Esophagus muscularis mucosa (tissue), 4 donors: Measurements from ENCODE around the gene DNAH3. TPM values are rescaled to one million over a fixed set of nuclear protein-coding genes. Genes with fewer than 3 reads are reported as not detected.
"Not testable (repeated sequence)": the region's sequence is repeated elsewhere in the genome, so short reads cannot be mapped to it uniquely, and the experiment has no call there.

ENCODE experiments used
- DNase-seq: peaks from one replicate; pipeline ENCODE4 v3.0.0-alpha.2; 2017; ENCODE audit errors: extremely low spot score
- H3K27ac ChIP-seq, 4 donors: fragments of 200-600 bp; sonication (generic); replicated peaks in 1 of 4; 1 replicate in 3 of 4; 2 replicates in 1 of 4; pipeline ENCODE4 v1.5.1; 2016 to 2019; ENCODE audit warnings: mild to moderate bottlenecking in 1 of 4
- H3K27me3 ChIP-seq, 4 donors: fragments of 200-600 bp; sonication (generic); one replicate each; pipeline versions ENCODE4 v1.5.1 to v1.6.0; 2016 to 2019
- H3K36me3 ChIP-seq, 4 donors: fragments of 200-600 bp; sonication (generic); one replicate each; pipeline ENCODE4 v1.5.1; 2016 to 2019
- H3K4me1 ChIP-seq, 4 donors: fragments of 200-600 bp; sonication (generic); one replicate each; pipeline ENCODE4 v1.5.1; 2016 to 2019
- H3K4me3 ChIP-seq, 4 donors: fragments of 200-600 bp; sonication (generic); 1 replicate in 2 of 4; 2 replicates in 2 of 4; pipeline ENCODE4 v1.5.1; 2016 to 2019; ENCODE audit warnings: mild to moderate bottlenecking in 4 of 4, moderate library complexity in 1 of 4
- H3K9me3 ChIP-seq, 4 donors: fragments of 200-600 bp; sonication (generic); 1 replicate in 3 of 4; 2 replicates in 1 of 4; pipeline ENCODE4 v1.5.1; 2016 to 2019
- EP300 ChIP-seq: sonication (generic); formaldehyde crosslinking; IDR thresholded peaks from one replicate; pipeline ENCODE4 v1.6.1; 2017; ENCODE audit warnings: antibody characterized with exemption
- POLR2A ChIP-seq: fragments of 450-650 bp; IDR thresholded peaks from one replicate; pipeline ENCODE4 v1.6.1; 2017; ENCODE audit warnings: antibody characterized with exemption, moderate library complexity, mild to moderate bottlenecking, low read depth
- POLR2AphosphoS5 ChIP-seq, 2 donors: sonication (generic); formaldehyde crosslinking; IDR thresholded peaks; one replicate each; pipeline ENCODE4 v1.6.1; 2017; ENCODE audit warnings: antibody characterized with exemption in 2 of 2
- WGBS: methylation state at CpG from one replicate; pipeline ENCODE4 v1.1.5; 2018; 5-methylcytosine and 5-hydroxymethylcytosine counted together
- intact Hi-C: fragments of 100-400 bp; cut with DNase I; formaldehyde crosslinking; loops from one replicate; pipeline ENCODE4 v1.15.1; 2023
- total RNA-seq, 4 donors: library from RNA; depleted of rRNA; stranded (reverse); fragments of >200 nt; gene quantifications; one replicate each; pipeline versions ENCODE4 v1.1.0 to v1.2.1, GENCODE V29; 2016
- TF ChIP-seq, protein P1 (sequence below), 3 experiments: fragments of 200-600 bp in 2 of 3; fragments of 450-650 bp in 1 of 3; sonication (generic) in 2 of 3; IDR thresholded peaks; one replicate each; pipeline ENCODE4 v1.5.1; 2017 to 2019; ENCODE audit warnings: antibody characterized with exemption in 3 of 3, mild to moderate bottlenecking in 2 of 3, moderate library complexity in 1 of 3

DNAH3 gene
- total RNA-seq, 4 donors from 2014 or later = under 0.01 to 0.13 TPM; not detected in 2

DNA sequence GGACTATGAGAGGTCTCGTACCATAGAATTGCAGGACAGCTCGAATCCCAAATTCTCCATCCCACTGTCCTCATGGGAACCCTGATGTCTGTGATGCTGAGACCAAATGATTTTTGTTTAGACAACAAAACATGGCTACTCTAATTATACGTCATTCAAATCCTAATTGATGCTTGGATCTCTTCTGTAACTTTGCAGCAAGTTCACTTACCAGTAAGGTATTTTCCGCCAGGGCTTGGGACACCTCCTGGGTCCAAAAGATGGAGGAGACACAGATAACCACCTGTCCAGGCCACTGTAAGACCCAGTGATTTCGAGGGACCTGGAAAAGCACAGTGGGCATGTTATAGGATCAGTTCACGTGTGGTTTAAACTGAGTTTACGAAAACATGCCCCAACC, 92.8 kb downstream of the DNAH3 start:
- DNase-seq = no peak
- H3K27me3 ChIP-seq = peaks cover 0 to 11% (median 0%) of the 10 kb centered on the region in 4 donors
- no peak overlapping the region for H3K27ac ChIP-seq
- intact Hi-C loops = no loop called here
- H3K9me3 ChIP-seq = no peaks in the 10 kb centered on the region
- no peaks in the 10 kb centered on the region for H3K4me1 ChIP-seq
- H3K4me3 ChIP-seq = no peak overlapping the region
- WGBS = 72% methylated on average over 7 of the region's 7 CpGs
- H3K36me3 ChIP-seq = no peaks in the 10 kb centered on the region
- TF ChIP-seq EP300 = no peak
- no peak for TF ChIP-seq POLR2AphosphoS5 (IDR thresholded peaks at IDR 0.05)
- TF ChIP-seq, protein P1, sequence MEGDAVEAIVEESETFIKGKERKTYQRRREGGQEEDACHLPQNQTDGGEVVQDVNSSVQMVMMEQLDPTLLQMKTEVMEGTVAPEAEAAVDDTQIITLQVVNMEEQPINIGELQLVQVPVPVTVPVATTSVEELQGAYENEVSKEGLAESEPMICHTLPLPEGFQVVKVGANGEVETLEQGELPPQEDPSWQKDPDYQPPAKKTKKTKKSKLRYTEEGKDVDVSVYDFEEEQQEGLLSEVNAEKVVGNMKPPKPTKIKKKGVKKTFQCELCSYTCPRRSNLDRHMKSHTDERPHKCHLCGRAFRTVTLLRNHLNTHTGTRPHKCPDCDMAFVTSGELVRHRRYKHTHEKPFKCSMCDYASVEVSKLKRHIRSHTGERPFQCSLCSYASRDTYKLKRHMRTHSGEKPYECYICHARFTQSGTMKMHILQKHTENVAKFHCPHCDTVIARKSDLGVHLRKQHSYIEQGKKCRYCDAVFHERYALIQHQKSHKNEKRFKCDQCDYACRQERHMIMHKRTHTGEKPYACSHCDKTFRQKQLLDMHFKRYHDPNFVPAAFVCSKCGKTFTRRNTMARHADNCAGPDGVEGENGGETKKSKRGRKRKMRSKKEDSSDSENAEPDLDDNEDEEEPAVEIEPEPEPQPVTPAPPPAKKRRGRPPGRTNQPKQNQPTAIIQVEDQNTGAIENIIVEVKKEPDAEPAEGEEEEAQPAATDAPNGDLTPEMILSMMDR (IDR thresholded peaks at IDR 0.05) = no peak
- TF ChIP-seq POLR2A = no peak

- H3K9me3 ChIP-seq = no peaks in the 10 kb centered on the region
- no peak for TF ChIP-seq EP300
- TF ChIP-seq POLR2A = no peak
- TF ChIP-seq, protein P1 (IDR thresholded peaks at IDR 0.05) = no peak
- no peak for TF ChIP-seq POLR2AphosphoS5 (IDR thresholded peaks at IDR 0.05)
- peaks cover 0 to 15% (median 0%) of the 10 kb centered on the region in 4 donors for H3K27me3 ChIP-seq
- no peaks in the 10 kb centered on the region for H3K36me3 ChIP-seq
- WGBS = 43% methylated on average over 3 of the region's 3 CpGs
- H3K27ac ChIP-seq = no peak overlapping the region
- no peak overlapping the region for H3K4me3 ChIP-seq
- DNase-seq = no peak
- intact Hi-C loops = no loop called here
- no peaks in the 10 kb centered on the region for H3K4me1 ChIP-seq
These were observed 94.2 kb downstream of the DNAH3 start for GRCh38 chr16:21056396-21056795.

GRCh38 chr16:21055738-21056137, 94.9 kb downstream of the DNAH3 start:
- H3K36me3 ChIP-seq, H3K4me3 ChIP-seq, H3K9me3 ChIP-seq, H3K4me1 ChIP-seq, H3K27ac ChIP-seq, DNase-seq, intact Hi-C loops: not testable (repeated sequence)
- 88% methylated on average over 4 of the region's 4 CpGs for WGBS
- peaks cover 0 to 15% (median 0%) of the 10 kb centered on the region in 4 donors for H3K27me3 ChIP-seq

- 85% methylated on average over 1 of the region's 1 CpG for WGBS
- Histone ChIP-seq H3K4me1 (no peaks in the 10 kb centered on the region), H3K27me3 (peaks cover 0 to 28% (median 0%) of the 10 kb centered on the region in 4 donors), H3K36me3 (no peaks in the 10 kb centered on the region), H3K27ac (no peak overlapping the region), H3K4me3 (no peak overlapping the region), H3K9me3 (no peaks in the 10 kb centered on the region)
- TF ChIP-seq POLR2A (no peak), EP300 (no peak)
- intact Hi-C loops = no loop called here
- DNase-seq = no peak
These were observed 97.1 kb downstream of the DNAH3 start for GRCh38 chr16:21053590-21053989.

DNA sequence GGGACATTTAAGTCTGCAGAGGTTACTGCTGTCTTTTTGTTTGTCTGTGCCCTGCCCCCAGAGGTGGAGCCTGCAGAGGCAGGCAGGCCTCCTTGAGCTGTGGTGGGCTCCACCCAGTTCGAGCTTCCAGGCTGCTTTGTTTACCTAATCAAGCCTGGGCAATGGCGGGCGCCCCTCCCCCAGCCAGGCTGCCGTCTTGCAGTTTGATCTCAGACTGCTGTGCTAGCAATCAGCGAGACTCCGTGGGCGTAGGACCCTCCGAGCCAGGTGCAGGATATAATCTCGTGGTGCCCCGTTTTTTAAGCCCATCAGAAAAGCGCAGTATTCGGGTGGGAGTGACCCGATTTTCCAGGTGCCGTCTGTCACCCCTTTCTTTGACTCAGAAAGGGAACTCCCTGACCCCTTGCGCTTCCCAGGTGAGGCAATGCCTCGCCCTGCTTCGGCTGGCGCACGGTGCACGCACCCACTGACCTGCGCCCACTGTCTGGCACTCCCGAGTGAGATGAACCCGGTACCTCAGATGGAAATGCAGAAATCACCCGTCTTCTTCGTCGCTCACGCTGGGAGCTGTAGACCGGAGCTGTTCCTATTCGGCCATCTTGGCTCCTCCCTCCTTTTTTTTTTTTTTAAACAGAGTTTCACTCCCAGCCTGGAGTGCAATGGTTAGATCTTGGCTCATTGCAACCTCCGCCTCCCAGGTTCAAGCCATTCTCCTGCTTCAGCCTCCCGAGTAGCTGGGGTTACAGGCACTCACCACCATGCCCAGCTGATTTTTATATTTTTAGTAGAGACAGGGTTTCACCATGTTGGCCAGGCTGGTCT, 102.3 kb downstream of the DNAH3 start:
- H3K4me1 ChIP-seq, intact Hi-C loops, DNase-seq, H3K36me3 ChIP-seq, H3K27ac ChIP-seq, H3K4me3 ChIP-seq, H3K9me3 ChIP-seq: not testable (repeated sequence)
- peaks cover 0 to 24% (median 0%) of the 10 kb centered on the region in 4 donors for H3K27me3 ChIP-seq
- 71% methylated on average over 30 of the region's 31 CpGs for WGBS

GRCh38 chr16:21038197-21038596, 112.4 kb downstream of the DNAH3 start:
- no peak for DNase-seq
- Histone ChIP-seq H3K27me3 (no peaks in the 10 kb centered on the region), H3K36me3 (no peaks in the 10 kb centered on the region), H3K4me3 (no peak overlapping the region), H3K4me1 (no peaks in the 10 kb centered on the region), H3K9me3 (no peaks in the 10 kb centered on the region), H3K27ac (no peak overlapping the region)
- WGBS = 85% methylated on average over 7 of the region's 7 CpGs
- intact Hi-C loops = no loop called here
- TF ChIP-seq POLR2A (no peak), POLR2AphosphoS5 (IDR thresholded peaks at IDR 0.05) (no peak), EP300 (no peak)
- TF ChIP-seq, protein P1 (IDR thresholded peaks at IDR 0.05) = no peak
